ENCODE measurements around the gene DRGX. TPM values are rescaled to one million over a fixed set of nuclear protein-coding genes. Genes with fewer than 3 reads are reported as not detected.

Gene DRGX
- total and polyA plus RNA-seq, 2 donors (not counting 3 experiments of a cell fraction or from before 2014, with no cell fraction given), result not detected

DNA sequence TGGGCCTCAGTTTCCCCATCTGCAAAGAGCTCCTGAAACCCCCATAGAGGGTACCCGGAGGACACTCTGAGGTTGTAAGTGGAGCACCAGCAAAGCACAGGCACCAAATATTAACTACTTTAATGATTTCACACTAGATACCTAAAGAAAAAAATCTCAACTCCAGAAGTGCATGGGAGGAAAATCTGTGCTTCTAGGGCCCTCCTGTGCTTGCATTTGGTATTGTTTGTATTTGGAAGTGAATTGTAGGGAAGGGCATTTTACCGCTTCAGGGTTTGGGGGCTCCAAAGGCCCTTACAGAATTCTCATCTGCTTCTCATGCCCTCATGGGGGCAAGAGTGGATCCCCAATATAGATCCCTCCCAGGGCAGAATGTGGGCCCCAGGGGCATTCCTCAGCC is 22.4 kb upstream of the DRGX start:
- H4K20me1 ChIP-seq (replicated peaks; ENCODE audit: control insufficient read depth, extremely low read depth, insufficient read depth, low read length), result no peaks in the 10 kb centered on the region
- no peak overlapping the region for H3K9ac ChIP-seq (replicated peaks; ENCODE audit: extremely low read depth, insufficient read depth, low read length)
- BruUV-seq (replicated peaks), result no TSS peak
- H3K4me1 ChIP-seq (ENCODE audit: control insufficient read depth, extremely low read depth, insufficient read depth, low read length), result no peaks in the 10 kb centered on the region
- DNase-seq (ENCODE audit: low read depth, low spot score), result no peak
- no peaks in the 10 kb centered on the region for H3K27me3 ChIP-seq (ENCODE audit: control insufficient read depth in 2 of 2, insufficient read depth in 2 of 2, low read length in 2 of 2)
- TF ChIP-seq, protein P1, sequence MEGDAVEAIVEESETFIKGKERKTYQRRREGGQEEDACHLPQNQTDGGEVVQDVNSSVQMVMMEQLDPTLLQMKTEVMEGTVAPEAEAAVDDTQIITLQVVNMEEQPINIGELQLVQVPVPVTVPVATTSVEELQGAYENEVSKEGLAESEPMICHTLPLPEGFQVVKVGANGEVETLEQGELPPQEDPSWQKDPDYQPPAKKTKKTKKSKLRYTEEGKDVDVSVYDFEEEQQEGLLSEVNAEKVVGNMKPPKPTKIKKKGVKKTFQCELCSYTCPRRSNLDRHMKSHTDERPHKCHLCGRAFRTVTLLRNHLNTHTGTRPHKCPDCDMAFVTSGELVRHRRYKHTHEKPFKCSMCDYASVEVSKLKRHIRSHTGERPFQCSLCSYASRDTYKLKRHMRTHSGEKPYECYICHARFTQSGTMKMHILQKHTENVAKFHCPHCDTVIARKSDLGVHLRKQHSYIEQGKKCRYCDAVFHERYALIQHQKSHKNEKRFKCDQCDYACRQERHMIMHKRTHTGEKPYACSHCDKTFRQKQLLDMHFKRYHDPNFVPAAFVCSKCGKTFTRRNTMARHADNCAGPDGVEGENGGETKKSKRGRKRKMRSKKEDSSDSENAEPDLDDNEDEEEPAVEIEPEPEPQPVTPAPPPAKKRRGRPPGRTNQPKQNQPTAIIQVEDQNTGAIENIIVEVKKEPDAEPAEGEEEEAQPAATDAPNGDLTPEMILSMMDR (IDR thresholded peaks at IDR 0.05; ENCODE audit: extremely low read depth in 1 of 2, insufficient read depth in 1 of 2, low read depth in 1 of 2, low read length in 2 of 2), result no peak
- no peak for TF ChIP-seq POLR2A (IDR thresholded peaks at IDR 0.05; ENCODE audit: low read depth, low read length)
- no peak for TF ChIP-seq GATA2 (IDR thresholded peaks at IDR 0.05; ENCODE audit: insufficient read depth, insufficient read length, low read depth, low read length)
- TF ChIP-seq, protein P2, sequence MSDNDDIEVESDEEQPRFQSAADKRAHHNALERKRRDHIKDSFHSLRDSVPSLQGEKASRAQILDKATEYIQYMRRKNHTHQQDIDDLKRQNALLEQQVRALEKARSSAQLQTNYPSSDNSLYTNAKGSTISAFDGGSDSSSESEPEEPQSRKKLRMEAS (IDR thresholded peaks at IDR 0.05; ENCODE audit: insufficient read depth, insufficient read length), result no peak
- no peak for TF ChIP-seq JUN (IDR thresholded peaks at IDR 0.05; ENCODE audit: borderline replicate concordance, insufficient read depth, insufficient read length, low read depth)
- no peak overlapping the region for H3K4me2 ChIP-seq (ENCODE audit: insufficient read depth, low read length)
- no peaks in the 10 kb centered on the region for H3K36me3 ChIP-seq (ENCODE audit: control insufficient read depth in 2 of 2, extremely low read depth in 1 of 2, insufficient read depth in 2 of 2, low read length in 2 of 2)
- ChIA-PET CTCF (no interaction called here), POLR2A (no interaction called here)
- dilution Hi-C loops (cut with MboI; ENCODE audit: extremely low pct_ligation_motif_present, low sequenced_read_pairs), result no loop called here
- no peak for FAIRE-seq
- H3K79me2 ChIP-seq (ENCODE audit: control insufficient read depth, insufficient read depth, low read length), result no peaks in the 10 kb centered on the region
- H2AFZ ChIP-seq (ENCODE audit: low read depth, low read length), result no peak overlapping the region
- intact Hi-C loops (cut with micrococcal nuclease), result no loop called here
- no peak overlapping the region for H3K4me3 ChIP-seq (replicated peaks in 1 of 3; ENCODE audit: insufficient read depth in 1 of 3, low read depth in 1 of 3, low read length in 3 of 3)
- no peak overlapping the region for H3K27ac ChIP-seq (ENCODE audit: insufficient read depth, low read depth, low read length)
- no peaks in the 10 kb centered on the region for H3K9me3 ChIP-seq (replicated peaks; ENCODE audit: control insufficient read depth, insufficient read depth, low read length)
- no peaks in the 10 kb centered on the region for H3K9me1 ChIP-seq (replicated peaks; ENCODE audit: control insufficient read depth, extremely low read depth, insufficient read depth, low read length)

DNA sequence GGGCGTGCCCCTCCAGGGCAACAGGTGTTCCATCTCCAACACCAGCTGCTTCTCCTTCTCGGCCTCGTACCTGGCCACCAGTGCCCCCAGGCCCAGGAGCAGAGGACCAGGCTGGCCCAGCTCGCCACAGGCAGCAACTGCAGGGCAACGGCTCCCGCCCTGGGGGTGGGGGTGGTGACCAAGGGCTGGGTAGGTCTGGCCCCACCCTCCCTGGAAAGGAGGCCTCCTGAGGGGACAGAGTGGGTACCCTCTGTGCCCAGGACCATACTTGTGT is 22.1 kb upstream of the DRGX start:
- H3K9me1 ChIP-seq (replicated peaks; ENCODE audit: control insufficient read depth, extremely low read depth, insufficient read depth, low read length), result no peaks in the 10 kb centered on the region
- no peak for DNase-seq (ENCODE audit: low read depth, low spot score)
- H4K20me1 ChIP-seq (replicated peaks; ENCODE audit: control insufficient read depth, extremely low read depth, insufficient read depth, low read length), result no peaks in the 10 kb centered on the region
- ChIA-PET CTCF (interaction anchor here (0.7 kb wide), 1 partner anchor 10 kb away, joined by 6 read pairs; no protein-coding TSS in a partner anchor), POLR2A (no interaction called here)
- H3K4me1 ChIP-seq (ENCODE audit: control insufficient read depth, extremely low read depth, insufficient read depth, low read length), result no peaks in the 10 kb centered on the region
- H2AFZ ChIP-seq (ENCODE audit: low read depth, low read length), result no peak overlapping the region
- no peak overlapping the region for H3K9ac ChIP-seq (replicated peaks; ENCODE audit: extremely low read depth, insufficient read depth, low read length)
- no TSS peak for BruUV-seq (replicated peaks)
- no peak overlapping the region for H3K4me3 ChIP-seq (replicated peaks in 1 of 3; ENCODE audit: insufficient read depth in 1 of 3, low read depth in 1 of 3, low read length in 3 of 3)
- no peak for TF ChIP-seq MYC (IDR thresholded peaks at IDR 0.05; ENCODE audit: low read depth, low read length)
- no peak for TF ChIP-seq POLR2A (IDR thresholded peaks at IDR 0.05; ENCODE audit: low read depth, low read length)
- TF ChIP-seq GATA2 (IDR thresholded peaks at IDR 0.05; ENCODE audit: insufficient read depth, insufficient read length, low read depth, low read length), result no peak
- TF ChIP-seq POLR2AphosphoS5 (IDR thresholded peaks at IDR 0.05; ENCODE audit: insufficient read depth, low read depth, low read length), result no peak
- TF ChIP-seq EZH2 (IDR thresholded peaks at IDR 0.05; ENCODE audit: borderline replicate concordance, low read depth, low read length, severe bottlenecking), result no peak
- TF ChIP-seq, protein P2 (IDR thresholded peaks at IDR 0.05; ENCODE audit: insufficient read depth, insufficient read length), result no peak
- H3K27me3 ChIP-seq (ENCODE audit: control insufficient read depth in 2 of 2, insufficient read depth in 2 of 2, low read length in 2 of 2), result no peaks in the 10 kb centered on the region
- no peak overlapping the region for H3K27ac ChIP-seq (ENCODE audit: insufficient read depth, low read depth, low read length)
- no peaks in the 10 kb centered on the region for H3K36me3 ChIP-seq (ENCODE audit: control insufficient read depth in 2 of 2, extremely low read depth in 1 of 2, insufficient read depth in 2 of 2, low read length in 2 of 2)
- dilution Hi-C loops (cut with MboI; ENCODE audit: extremely low pct_ligation_motif_present, low sequenced_read_pairs) (no loop called here), intact Hi-C loops (cut with micrococcal nuclease) (no loop called here)
- FAIRE-seq, result no peak
- H3K4me2 ChIP-seq (ENCODE audit: insufficient read depth, low read length), result no peak overlapping the region
- H3K79me2 ChIP-seq (ENCODE audit: control insufficient read depth, insufficient read depth, low read length), result no peaks in the 10 kb centered on the region
- no peaks in the 10 kb centered on the region for H3K9me3 ChIP-seq (replicated peaks; ENCODE audit: control insufficient read depth, insufficient read depth, low read length)

All from endothelial cell of umbilical vein (primary cell).